ENCODE measurements around the gene TEX35. TPM values are rescaled to one million over a fixed set of nuclear protein-coding genes. Genes with fewer than 3 reads are reported as not detected.

The TEX35 gene
- total RNA-seq, 1 donor from 2014 or later = not detected

- intact Hi-C loops (cut with micrococcal nuclease) = loop anchor here (2.0 kb wide), 1 partner anchor 469 kb away; no protein-coding TSS in a partner anchor
- DNase-seq = no peak
- no peak overlapping the region for H3K27ac Mint-ChIP-seq
- no peaks in the 10 kb centered on the region for H3K27me3 Mint-ChIP-seq
- H3K4me1 Mint-ChIP-seq = peaks cover 2% of the 10 kb centered on the region
- H3K36me3 Mint-ChIP-seq (ENCODE audit: low read depth) = no peaks in the 10 kb centered on the region
- no peaks in the 10 kb centered on the region for H3K9me3 Mint-ChIP-seq
- no peak overlapping the region for H3K4me3 Mint-ChIP-seq
Observed at GRCh38 chr1:178533121-178533946, 20.4 kb downstream of the TEX35 start.

DNA sequence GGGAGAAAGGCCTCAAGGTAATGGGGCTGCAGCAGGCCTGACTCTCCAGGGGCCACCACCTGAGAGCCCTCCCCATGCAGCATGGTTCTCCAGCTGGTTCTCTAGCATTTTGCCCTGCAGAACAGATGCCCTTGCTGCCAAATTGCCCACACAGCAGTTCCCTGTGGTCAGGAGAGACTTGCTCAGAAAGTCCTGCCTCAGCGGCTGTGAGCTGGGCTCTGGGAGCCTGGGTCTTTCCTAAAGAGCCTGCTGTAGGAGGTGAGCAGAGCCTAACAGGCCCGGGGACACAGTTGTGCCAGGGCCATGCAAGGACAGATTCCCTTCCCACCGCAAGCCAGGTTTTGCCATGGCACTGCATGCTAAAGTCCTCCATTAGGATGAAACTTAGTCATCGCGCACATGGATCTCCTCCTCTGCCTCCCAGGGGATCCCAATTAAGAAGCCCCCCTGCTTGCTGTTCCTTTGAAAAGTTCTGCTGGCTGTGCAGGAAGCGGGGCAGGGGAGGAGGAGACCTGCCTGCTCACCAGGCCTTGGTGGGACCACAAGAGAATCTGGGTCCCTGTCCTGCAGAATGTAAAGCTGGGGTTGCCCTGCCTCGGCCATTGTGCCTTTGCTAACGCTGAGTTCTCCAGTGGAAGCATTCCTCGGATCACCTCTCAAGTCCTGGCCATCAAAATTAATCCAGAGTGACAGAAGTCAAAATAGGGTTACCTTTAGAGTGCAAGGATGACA lies 21.4 kb downstream of the TEX35 start:
- intact Hi-C loops (cut with micrococcal nuclease) = no loop called here
- DNase-seq = no peak
- no peak overlapping the region for H3K4me3 Mint-ChIP-seq
- H3K27ac Mint-ChIP-seq = no peak overlapping the region
- H3K27me3 Mint-ChIP-seq = no peaks in the 10 kb centered on the region
- peaks cover 2% of the 10 kb centered on the region for H3K4me1 Mint-ChIP-seq
- H3K9me3 Mint-ChIP-seq = no peaks in the 10 kb centered on the region
- H3K36me3 Mint-ChIP-seq (ENCODE audit: low read depth) = no peaks in the 10 kb centered on the region

GRCh38 chr1:178536329-178536728 lies 23.4 kb downstream of the TEX35 start:
- Mint-ChIP-seq H3K36me3 (ENCODE audit: low read depth) (no peaks in the 10 kb centered on the region), H3K4me3 (no peak overlapping the region), H3K9me3 (no peaks in the 10 kb centered on the region), H3K27me3 (no peaks in the 10 kb centered on the region), H3K4me1 (peaks cover 2% of the 10 kb centered on the region), H3K27ac (no peak overlapping the region)
- no peak for DNase-seq
- intact Hi-C loops (cut with micrococcal nuclease) = no loop called here

- Mint-ChIP-seq H3K4me1 (peaks cover 2% of the 10 kb centered on the region), H3K27ac (no peak overlapping the region), H3K36me3 (ENCODE audit: low read depth) (no peaks in the 10 kb centered on the region), H3K4me3 (no peak overlapping the region), H3K27me3 (no peaks in the 10 kb centered on the region), H3K9me3 (no peaks in the 10 kb centered on the region)
- no peak for DNase-seq
- intact Hi-C loops (cut with micrococcal nuclease) = no loop called here
Observed at GRCh38 chr1:178536844-178537371, 24.0 kb downstream of the TEX35 start.

GRCh38 chr1:178537382-178538090 lies 24.6 kb downstream of the TEX35 start:
- Mint-ChIP-seq H3K27ac (no peak overlapping the region), H3K36me3 (ENCODE audit: low read depth) (no peaks in the 10 kb centered on the region), H3K27me3 (no peaks in the 10 kb centered on the region), H3K9me3 (no peaks in the 10 kb centered on the region), H3K4me1 (no peaks in the 10 kb centered on the region), H3K4me3 (no peak overlapping the region)
- no peak for DNase-seq
- intact Hi-C loops (cut with micrococcal nuclease) = no loop called here

- H3K27ac Mint-ChIP-seq = no peak overlapping the region
- H3K9me3 Mint-ChIP-seq = no peaks in the 10 kb centered on the region
- no peaks in the 10 kb centered on the region for H3K27me3 Mint-ChIP-seq
- intact Hi-C loops (cut with micrococcal nuclease) = no loop called here
- H3K36me3 Mint-ChIP-seq (ENCODE audit: low read depth) = no peaks in the 10 kb centered on the region
- DNase-seq = no peak
- H3K4me3 Mint-ChIP-seq = no peak overlapping the region
- no peaks in the 10 kb centered on the region for H3K4me1 Mint-ChIP-seq
Observed at GRCh38 chr1:178538192-178538916, 25.4 kb downstream of the TEX35 start.

DNA sequence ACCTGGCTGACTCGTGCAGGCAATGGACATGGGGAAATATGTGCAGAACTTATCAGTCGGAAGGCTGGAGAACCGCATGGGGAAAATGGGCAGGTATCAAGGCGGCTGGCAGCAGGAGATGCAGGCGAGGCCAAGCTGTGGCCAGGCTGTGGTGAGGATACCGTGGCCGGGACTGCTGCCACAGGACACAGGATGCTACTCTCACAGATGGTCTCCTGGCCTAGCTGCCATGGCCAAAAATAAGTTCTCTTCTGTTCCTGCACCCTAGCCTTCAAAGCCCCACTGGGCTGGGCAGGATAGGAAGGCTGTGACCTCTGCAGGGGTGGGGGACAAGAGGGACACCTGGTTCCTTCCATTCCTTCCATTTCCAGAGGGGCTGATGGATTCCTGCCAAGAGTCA lies 26.4 kb downstream of the TEX35 start:
- Mint-ChIP-seq H3K4me1 (no peaks in the 10 kb centered on the region), H3K27ac (no peak overlapping the region), H3K27me3 (no peaks in the 10 kb centered on the region), H3K4me3 (no peak overlapping the region), H3K9me3 (no peaks in the 10 kb centered on the region), H3K36me3 (ENCODE audit: low read depth) (no peaks in the 10 kb centered on the region)
- intact Hi-C loops (cut with micrococcal nuclease) = no loop called here
- no peak for DNase-seq

DNA sequence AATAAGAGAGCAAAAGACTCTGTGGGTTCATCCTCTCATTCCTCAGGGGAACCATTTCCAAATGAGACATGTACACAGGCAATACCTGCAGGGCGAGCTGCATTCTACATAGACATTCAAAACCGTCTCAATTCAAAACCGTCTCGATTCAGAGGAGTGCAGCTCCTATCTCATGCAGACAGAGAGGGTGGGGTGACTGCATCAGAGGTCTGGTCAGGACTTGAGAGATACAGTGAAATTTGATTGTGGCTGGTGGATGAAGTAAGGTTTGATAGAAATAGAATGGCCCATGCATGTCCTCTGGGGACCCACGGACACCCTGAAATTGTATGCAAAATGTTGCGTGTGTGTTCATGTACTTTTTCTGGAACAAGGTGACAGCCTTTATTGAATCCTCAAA lies 27.3 kb downstream of the TEX35 start:
- no peaks in the 10 kb centered on the region for H3K36me3 Mint-ChIP-seq (ENCODE audit: low read depth)
- no peak for DNase-seq
- no peak overlapping the region for H3K4me3 Mint-ChIP-seq
- intact Hi-C loops (cut with micrococcal nuclease) = loop anchor here (5.0 kb wide), 1 partner anchor 827 kb away; the partner anchor contains the start of gene AXDND1
- no peaks in the 10 kb centered on the region for H3K27me3 Mint-ChIP-seq
- H3K9me3 Mint-ChIP-seq = no peaks in the 10 kb centered on the region
- no peaks in the 10 kb centered on the region for H3K4me1 Mint-ChIP-seq
- no peak overlapping the region for H3K27ac Mint-ChIP-seq

- Mint-ChIP-seq H3K4me1 (no peaks in the 10 kb centered on the region), H3K4me3 (no peak overlapping the region), H3K36me3 (ENCODE audit: low read depth) (no peaks in the 10 kb centered on the region), H3K27ac (no peak overlapping the region), H3K27me3 (no peaks in the 10 kb centered on the region), H3K9me3 (no peaks in the 10 kb centered on the region)
- DNase-seq = no peak
- intact Hi-C loops (cut with micrococcal nuclease) = loop anchor here (5.0 kb wide), 1 partner anchor 827 kb away; the partner anchor contains the start of gene AXDND1
Observed at GRCh38 chr1:178540646-178541045, 27.7 kb downstream of the TEX35 start.

GRCh38 chr1:178541379-178541778 lies 28.5 kb downstream of the TEX35 start:
- H3K4me1 Mint-ChIP-seq = no peaks in the 10 kb centered on the region
- no peak overlapping the region for H3K27ac Mint-ChIP-seq
- intact Hi-C loops (cut with micrococcal nuclease) = loop anchor here (5.0 kb wide), 1 partner anchor 826 kb away; the partner anchor contains the start of gene AXDND1
- no peaks in the 10 kb centered on the region for H3K36me3 Mint-ChIP-seq (ENCODE audit: low read depth)
- no peak for DNase-seq
- no peaks in the 10 kb centered on the region for H3K9me3 Mint-ChIP-seq
- no peaks in the 10 kb centered on the region for H3K27me3 Mint-ChIP-seq
- peak overlapping the region; percentile 91 for H3K4me3 Mint-ChIP-seq

- peak; percentile 86 for DNase-seq
- H3K36me3 Mint-ChIP-seq (ENCODE audit: low read depth) = no peaks in the 10 kb centered on the region
- no peaks in the 10 kb centered on the region for H3K4me1 Mint-ChIP-seq
- peak overlapping the region; percentile 87 for H3K27ac Mint-ChIP-seq
- intact Hi-C loops (cut with micrococcal nuclease) = loop anchor here (1.0 to 5.0 kb wide), 3 partner anchors 211 to 825 kb away; partner anchors contain the start of gene AXDND1
- H3K9me3 Mint-ChIP-seq = no peaks in the 10 kb centered on the region
- H3K4me3 Mint-ChIP-seq = peak overlapping the region; percentile 91
- no peaks in the 10 kb centered on the region for H3K27me3 Mint-ChIP-seq
Observed at GRCh38 chr1:178541829-178542553, 29.1 kb downstream of the TEX35 start.

DNA sequence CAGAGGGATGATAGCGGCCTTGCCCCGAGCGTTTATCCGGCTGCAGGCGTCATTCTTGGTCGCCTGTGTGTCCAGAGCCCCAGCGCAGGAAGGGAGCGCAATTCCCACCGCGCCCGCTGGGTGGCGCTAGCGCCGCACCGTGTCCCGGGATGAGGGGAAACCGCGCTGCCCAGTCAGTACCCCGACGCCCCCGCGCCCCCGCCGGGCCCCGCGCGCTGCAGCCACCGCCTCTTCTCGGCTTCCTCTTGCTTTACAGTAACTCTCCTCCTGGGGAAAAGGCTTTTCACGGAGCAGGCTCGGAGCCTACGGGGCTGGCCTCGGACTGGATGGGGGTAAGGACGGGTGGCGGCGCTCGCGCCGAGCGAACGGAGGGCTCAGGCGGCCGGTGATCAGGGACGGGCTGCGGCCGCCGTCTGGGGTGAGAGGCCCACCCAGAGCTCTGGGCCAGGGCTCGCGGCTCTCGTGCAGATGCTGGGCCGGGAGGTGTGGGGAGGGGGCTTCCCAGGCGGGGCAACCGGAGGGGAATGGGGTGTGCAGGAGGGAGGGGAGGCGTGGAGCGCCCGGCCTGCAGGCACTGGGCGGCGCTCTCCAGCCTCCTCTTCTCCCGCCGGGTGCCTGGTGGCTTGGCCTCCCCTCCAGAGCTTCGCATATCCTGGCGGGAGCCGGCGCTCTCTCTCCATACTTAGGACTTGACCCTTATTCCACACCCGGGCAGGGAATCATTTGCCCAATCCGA lies 29.8 kb downstream of the TEX35 start:
- Mint-ChIP-seq H3K36me3 (ENCODE audit: low read depth) (no peaks in the 10 kb centered on the region), H3K4me3 (peak overlapping the region; percentile 91), H3K27ac (peak overlapping the region; percentile 87), H3K27me3 (no peaks in the 10 kb centered on the region), H3K4me1 (no peaks in the 10 kb centered on the region), H3K9me3 (no peaks in the 10 kb centered on the region)
- peak; percentile 97 for DNase-seq
- intact Hi-C loops (cut with micrococcal nuclease) = loop anchor here (1.0 to 5.0 kb wide), 3 partner anchors 211 to 825 kb away; partner anchors contain the start of gene AXDND1

Data from activated CD4-positive, alpha-beta T cell treated with anti-CD3 and anti-CD28 coated beads, Interleukin-2, amount 10 ng/mL, durations not matched to agents 24 days and 14 days (primary cell).